H1 (cell line): ENCODE data around the gene DNAJC17. TPM values are rescaled to one million over a fixed set of nuclear protein-coding genes. Genes with fewer than 3 reads are reported as not detected.

ENCODE experiments used
- ATF3 ChIP-seq: IDR thresholded peaks from 2 replicates; pipeline ENCODE4 v1.6.1; 2011; ENCODE audit warnings: low read depth, mild to moderate bottlenecking, low read length; ENCODE audit not compliant: insufficient read depth
- BCL11A ChIP-seq, 2 experiments: IDR thresholded peaks; one replicate each; pipeline ENCODE4 v1.6.1; 2011; ENCODE audit warnings: low read depth in 2 of 2, low read length in 2 of 2, mild to moderate bottlenecking in 2 of 2
- CHD7 ChIP-seq: fragments of 300-600 bp; sonication (generic); IDR thresholded peaks from 2 replicates; pipeline ENCODE4 v1.7.1; 2012; ENCODE audit warnings: low read length, moderate library complexity, mild to moderate bottlenecking, inconsistent platforms; ENCODE audit not compliant: insufficient replicate concordance
- GABPA ChIP-seq: IDR thresholded peaks from 2 replicates; pipeline ENCODE4 v1.6.1; 2011; ENCODE audit warnings: mild to moderate bottlenecking, low read length, moderate library complexity, borderline replicate concordance; ENCODE audit not compliant: insufficient read depth
- RBBP5 ChIP-seq: IDR thresholded peaks from 2 replicates; pipeline ENCODE4 v1.7.1; 2012; ENCODE audit warnings: low read depth, mild to moderate bottlenecking, inconsistent platforms, low read length, moderate library complexity, borderline replicate concordance
- SAP30 ChIP-seq: fragments of 300-600 bp; sonication (generic); IDR thresholded peaks from 2 replicates; pipeline ENCODE4 v1.7.1; 2012; ENCODE audit warnings: low read length, moderate library complexity, mild to moderate bottlenecking, inconsistent platforms; ENCODE audit not compliant: insufficient read depth, insufficient replicate concordance
- TAF7 ChIP-seq: optimal IDR thresholded peaks from 2 replicates; pipeline ENCODE3; 2011; ENCODE audit warnings: low read depth, mild to moderate bottlenecking, inconsistent platforms, low read length, moderate library complexity, borderline replicate concordance
- polyA plus RNA-seq, 7 experiments: library from polyadenylated mRNA; depleted of rRNA in 3 of 7; stranded (reverse) in 5 of 7; unstranded in 2 of 7; fragments of >200 nt in 5 of 7; fragments of 200-250 nt in 2 of 7; gene quantifications; 1 replicate in 5 of 7; 2 replicates in 1 of 7; 4 replicates in 1 of 7; pipeline versions ENCODE4 v1.2.1 to v1.2.3, GENCODE V29; 2011 to 2013; ENCODE audit warnings: missing spikeins in 2 of 7, mixed read lengths in 2 of 7
- total RNA-seq: library from RNA; stranded (reverse); fragmentation: NEBNext Ultra II Directional; extraction: Animal tissue kit (Norgen Biotek cat#: 25700); gene quantifications from 2 replicates; pipeline ENCODE4 v1.2.1, GENCODE V29; 2021

The DNAJC17 gene
- total and polyA plus RNA-seq, 2 of the 8 experiments (the other 6 are each of a cell fraction or from before 2014, with no cell fraction given) = 39.5 to 45.4 TPM

- no peak for TF ChIP-seq CHD7
- no peak; the same call in 1 of the 2 replicates for TF ChIP-seq RBBP5
- no peak for TF ChIP-seq SAP30
- 0 out of 2 replicates have a peak, but pooled peaks have one; percentile 20 for TF ChIP-seq GABPA
- no peak for TF ChIP-seq BCL11A (IDR thresholded peaks at IDR 0.05; ENCODE audit: low read depth in 2 of 2, low read length in 2 of 2)
- TF ChIP-seq TAF7 = no peak
- TF ChIP-seq ATF3 = no peak
These were observed 36.8 kb upstream of the DNAJC17 start, which contains the start of gene SPINT1 (continued) for GRCh38 chr15:40843885-40844695.
